ENCODE measurements around the gene GRM7. TPM values are rescaled to one million over a fixed set of nuclear protein-coding genes. Genes with fewer than 3 reads are reported as not detected.

The GRM7 gene
- total RNA-seq, 1 experiment from 2014 or later = not detected

DNA sequence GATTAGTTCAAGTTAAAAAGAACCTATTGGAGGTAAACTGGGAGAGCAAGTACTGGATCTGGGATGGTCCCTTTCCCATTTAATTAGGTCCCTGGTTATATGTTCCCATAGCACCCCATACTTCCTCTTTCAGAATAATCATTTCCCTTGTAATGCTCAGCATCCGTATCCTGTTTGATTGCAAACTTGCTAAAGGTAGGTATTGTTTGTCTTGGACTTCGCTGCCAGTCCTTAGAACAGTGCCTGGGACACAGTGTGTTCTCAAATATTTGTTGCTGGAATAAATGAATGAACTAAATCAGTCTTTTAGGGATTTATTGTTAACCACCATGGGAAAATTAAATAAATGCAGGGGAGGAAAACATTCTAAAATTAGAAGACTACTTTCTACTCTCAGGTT, 299.8 kb downstream of the GRM7 start (continued):
- TF ChIP-seq ZBTB33 (IDR thresholded peaks at IDR 0.05; ENCODE audit: extremely low read depth, insufficient replicate concordance, low read length) = no peak

DNA sequence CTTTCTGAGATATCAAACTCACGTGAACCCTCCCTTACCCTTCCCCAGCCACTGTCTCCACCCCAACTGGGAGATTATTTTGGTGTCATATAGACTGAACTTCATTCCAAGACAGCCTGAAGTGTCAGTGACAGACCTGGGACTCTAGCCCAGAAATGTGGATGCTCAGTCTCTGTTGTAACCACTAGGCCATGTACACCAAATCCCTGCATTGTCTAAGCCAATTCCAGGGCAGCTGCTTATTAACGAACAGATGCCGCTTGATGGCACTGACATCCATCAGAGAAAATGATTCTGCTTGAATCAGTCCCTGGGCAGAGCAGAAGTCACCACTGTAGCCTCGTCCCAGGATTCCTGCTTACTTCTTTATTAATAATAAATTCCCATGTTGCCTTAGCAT, 305.5 kb downstream of the GRM7 start:
- RAD21 ChIA-PET (ENCODE audit: low non-redundant PET in 1 of 2, low total read pairs in 2 of 2, uncharacterized antibody in 2 of 2, unreplicated experiment in 2 of 2) = no interaction called here
- ATAC-seq = no peak
- DNase-seq (ENCODE audit: low read depth, low spot score) = no peak
- intact Hi-C loops (cut with micrococcal nuclease) = no loop called here
- Histone ChIP-seq H3K4me1 (ENCODE audit: control insufficient read depth in 1 of 2, insufficient read depth in 2 of 2, low read length in 2 of 2) (no peaks in the 10 kb centered on the region), H3K79me2 (ENCODE audit: insufficient read depth, low read length) (no peaks in the 10 kb centered on the region), H3K9ac (ENCODE audit: low read length) (no peak overlapping the region), H3K9me3 (ENCODE audit: control insufficient read depth in 1 of 2, insufficient read depth in 1 of 2, low read depth in 1 of 2, low read length in 2 of 2) (no peaks in the 10 kb centered on the region), H3K4me3 (replicated peaks in 1 of 2; ENCODE audit: low read depth in 1 of 2, low read length in 2 of 2) (no peak overlapping the region), H3K27me3 (ENCODE audit: insufficient read depth, low read length) (no peaks in the 10 kb centered on the region), H2AFZ (ENCODE audit: low read depth, low read length, poor library complexity, severe bottlenecking) (no peak overlapping the region), H3K4me2 (ENCODE audit: low read length) (no peak overlapping the region), H3K36me3 (ENCODE audit: control insufficient read depth in 1 of 2, insufficient read depth in 2 of 2, low read length in 2 of 2) (no peaks in the 10 kb centered on the region), H4K20me1 (ENCODE audit: insufficient read depth) (no peaks in the 10 kb centered on the region), H3K9me2 (ENCODE audit: insufficient read depth) (no peaks in the 10 kb centered on the region), H3K27ac (ENCODE audit: low read depth, low read length) (no peak overlapping the region)
- CTCF ChIA-PET = no interaction called here
- POLR2A ChIA-PET = no interaction called here
- no TSS peak for BruUV-seq (replicated peaks)
- no peak for TF ChIP-seq CEBPB (IDR thresholded peaks at IDR 0.05; ENCODE audit: low read depth)
- TF ChIP-seq, protein P1, sequence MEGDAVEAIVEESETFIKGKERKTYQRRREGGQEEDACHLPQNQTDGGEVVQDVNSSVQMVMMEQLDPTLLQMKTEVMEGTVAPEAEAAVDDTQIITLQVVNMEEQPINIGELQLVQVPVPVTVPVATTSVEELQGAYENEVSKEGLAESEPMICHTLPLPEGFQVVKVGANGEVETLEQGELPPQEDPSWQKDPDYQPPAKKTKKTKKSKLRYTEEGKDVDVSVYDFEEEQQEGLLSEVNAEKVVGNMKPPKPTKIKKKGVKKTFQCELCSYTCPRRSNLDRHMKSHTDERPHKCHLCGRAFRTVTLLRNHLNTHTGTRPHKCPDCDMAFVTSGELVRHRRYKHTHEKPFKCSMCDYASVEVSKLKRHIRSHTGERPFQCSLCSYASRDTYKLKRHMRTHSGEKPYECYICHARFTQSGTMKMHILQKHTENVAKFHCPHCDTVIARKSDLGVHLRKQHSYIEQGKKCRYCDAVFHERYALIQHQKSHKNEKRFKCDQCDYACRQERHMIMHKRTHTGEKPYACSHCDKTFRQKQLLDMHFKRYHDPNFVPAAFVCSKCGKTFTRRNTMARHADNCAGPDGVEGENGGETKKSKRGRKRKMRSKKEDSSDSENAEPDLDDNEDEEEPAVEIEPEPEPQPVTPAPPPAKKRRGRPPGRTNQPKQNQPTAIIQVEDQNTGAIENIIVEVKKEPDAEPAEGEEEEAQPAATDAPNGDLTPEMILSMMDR (IDR thresholded peaks at IDR 0.05 in 2 of 3, conservative IDR thresholded peaks at IDR 0.05 in 1 of 3; ENCODE audit: borderline replicate concordance in 1 of 3, insufficient read depth in 1 of 3, low read depth in 2 of 3, low read length in 2 of 3) = no peak
- TF ChIP-seq JUND (IDR thresholded peaks at IDR 0.05) = no peak
- TF ChIP-seq, protein P2, sequence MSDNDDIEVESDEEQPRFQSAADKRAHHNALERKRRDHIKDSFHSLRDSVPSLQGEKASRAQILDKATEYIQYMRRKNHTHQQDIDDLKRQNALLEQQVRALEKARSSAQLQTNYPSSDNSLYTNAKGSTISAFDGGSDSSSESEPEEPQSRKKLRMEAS (IDR thresholded peaks at IDR 0.05) = no peak
- no peak for TF ChIP-seq TCF7L2 (IDR thresholded peaks at IDR 0.05; ENCODE audit: borderline replicate concordance, extremely low read depth, insufficient read depth, insufficient read length)
- no peak for TF ChIP-seq SRF (IDR thresholded peaks at IDR 0.05; ENCODE audit: low read depth)
- TF ChIP-seq ZBTB33 (IDR thresholded peaks at IDR 0.05; ENCODE audit: extremely low read depth, insufficient replicate concordance, low read length) = no peak
- no peak for TF ChIP-seq ZNF274 (IDR thresholded peaks at IDR 0.05; ENCODE audit: low read depth, low read length)
- no peak for TF ChIP-seq POLR2AphosphoS5 (IDR thresholded peaks at IDR 0.05; ENCODE audit: low read depth, low read length)
- no peak for TF ChIP-seq SP1 (IDR thresholded peaks at IDR 0.05; ENCODE audit: low read depth)
- TF ChIP-seq EZH2 (IDR thresholded peaks at IDR 0.05) = no peak
- TF ChIP-seq SIN3A (IDR thresholded peaks at IDR 0.05; ENCODE audit: low read depth) = no peak
- TF ChIP-seq EGR1 (IDR thresholded peaks at IDR 0.05; ENCODE audit: low read depth) = no peak
- no peak for TF ChIP-seq FOSL1 (IDR thresholded peaks at IDR 0.05; ENCODE audit: low read depth)
- no peak for TF ChIP-seq ZFX (IDR thresholded peaks at IDR 0.05)
- TF ChIP-seq POLR2A (IDR thresholded peaks at IDR 0.05; ENCODE audit: borderline replicate concordance, extremely low read depth, insufficient read depth, insufficient read length) = no peak
